Chondrocyte (in vitro differentiated cells): Measurements from ENCODE around the gene CAMK2B. TPM values are rescaled to one million over a fixed set of nuclear protein-coding genes. Genes with fewer than 3 reads are reported as not detected.
A peak's percentile ranks its signal among the peaks of the same experiment; 100 is the strongest.

Experiments used
- DNase-seq: peaks from one replicate; pipeline ENCODE4 v3.0.0; 2021; ENCODE audit warnings: mixed read lengths, low spot score
- H3K27ac Mint-ChIP-seq: one replicate; pipeline ENCODE4 v1.8.0; 2021; ENCODE audit warnings: mild to moderate bottlenecking, moderate library complexity, mixed read lengths; ENCODE audit not compliant: unreplicated experiment
- H3K27me3 Mint-ChIP-seq: 2 replicates; pipeline ENCODE4 v1.8.0; 2021; ENCODE audit warnings: low read depth, mixed read lengths
- H3K36me3 Mint-ChIP-seq: 2 replicates; pipeline ENCODE4 v1.8.0; 2021; ENCODE audit warnings: low read depth, mixed read lengths
- H3K4me1 Mint-ChIP-seq: 2 replicates; pipeline ENCODE4 v1.8.0; 2021; ENCODE audit warnings: low read depth, mild to moderate bottlenecking, mixed read lengths
- H3K4me3 Mint-ChIP-seq: one replicate; pipeline ENCODE4 v1.8.0; 2021; ENCODE audit warnings: mild to moderate bottlenecking, moderate library complexity, mixed read lengths; ENCODE audit not compliant: unreplicated experiment
- H3K9me3 Mint-ChIP-seq: 2 replicates; pipeline ENCODE4 v1.8.0; 2021; ENCODE audit warnings: low read depth, mixed read lengths
- CTCF ChIP-seq: fragments of 200-600 bp; sonication (generic); IDR thresholded peaks from 2 replicates; pipeline ENCODE4 v1.5.0; 2021; ENCODE audit warnings: antibody characterized with exemption, mild to moderate bottlenecking, moderate library complexity
- total RNA-seq: library from RNA; stranded (reverse); gene quantifications from 3 replicates; pipeline ENCODE4 v1.2.1, GENCODE V29; 2021

CAMK2B gene
- total RNA-seq, 1 donor from 2014 or later = 0.27 TPM

GRCh38 chr7:44249639-44250234 is 75.7 kb downstream of the CAMK2B start:
- no peaks in the 10 kb centered on the region for H3K27me3 Mint-ChIP-seq
- no peak for TF ChIP-seq CTCF
- H3K4me1 Mint-ChIP-seq = no peaks in the 10 kb centered on the region
- no peak overlapping the region for H3K4me3 Mint-ChIP-seq
- DNase-seq = no peak
- H3K27ac Mint-ChIP-seq = no peak overlapping the region
- H3K9me3 Mint-ChIP-seq = no peaks in the 10 kb centered on the region
- no peaks in the 10 kb centered on the region for H3K36me3 Mint-ChIP-seq

GRCh38 chr7:44247868-44248651 is 77.3 kb downstream of the CAMK2B start:
- Mint-ChIP-seq H3K4me3 (no peak overlapping the region), H3K27ac (no peak overlapping the region), H3K9me3 (no peaks in the 10 kb centered on the region), H3K36me3 (no peaks in the 10 kb centered on the region), H3K4me1 (no peaks in the 10 kb centered on the region), H3K27me3 (no peaks in the 10 kb centered on the region)
- TF ChIP-seq CTCF = no peak
- DNase-seq = no peak

GRCh38 chr7:44246396-44247113 is 78.8 kb downstream of the CAMK2B start:
- TF ChIP-seq CTCF = no peak
- no peak for DNase-seq
- Mint-ChIP-seq H3K9me3 (no peaks in the 10 kb centered on the region), H3K4me3 (no peak overlapping the region), H3K27me3 (no peaks in the 10 kb centered on the region), H3K4me1 (no peaks in the 10 kb centered on the region), H3K36me3 (no peaks in the 10 kb centered on the region), H3K27ac (no peak overlapping the region)

- peak; percentile 72 for TF ChIP-seq CTCF
- no peaks in the 10 kb centered on the region for H3K4me1 Mint-ChIP-seq
- no peak overlapping the region for H3K27ac Mint-ChIP-seq
- DNase-seq = no peak
- no peaks in the 10 kb centered on the region for H3K27me3 Mint-ChIP-seq
- no peak overlapping the region for H3K4me3 Mint-ChIP-seq
- H3K9me3 Mint-ChIP-seq = no peaks in the 10 kb centered on the region
- H3K36me3 Mint-ChIP-seq = no peaks in the 10 kb centered on the region
Measured at GRCh38 chr7:44244282-44244681, 81.1 kb downstream of the CAMK2B start.

GRCh38 chr7:44242091-44242490 is 83.3 kb downstream of the CAMK2B start:
- no peaks in the 10 kb centered on the region for H3K9me3 Mint-ChIP-seq
- DNase-seq = no peak
- no peak overlapping the region for H3K4me3 Mint-ChIP-seq
- H3K36me3 Mint-ChIP-seq = no peaks in the 10 kb centered on the region
- no peaks in the 10 kb centered on the region for H3K27me3 Mint-ChIP-seq
- TF ChIP-seq CTCF = no peak
- no peaks in the 10 kb centered on the region for H3K4me1 Mint-ChIP-seq
- H3K27ac Mint-ChIP-seq = no peak overlapping the region
